A549 (cell line): Measurements from ENCODE around the gene EIF2B1. TPM values are rescaled to one million over a fixed set of nuclear protein-coding genes. Genes with fewer than 3 reads are reported as not detected.
"Not testable (repeated sequence)": the region's sequence is repeated elsewhere in the genome, so short reads cannot be mapped to it uniquely, and the experiment has no call there.

Source experiments
- ATAC-seq, 2 experiments: fragments of 200-7000 bp in 1 of 2; fragments of >200 bp in 1 of 2; cut with Nextera tagmentation in 1 of 2; cut with Tn5 transposase in 1 of 2; 3 replicates each; pipeline versions ENCODE4 v1.8.0 to v1.9.1; 2018 to 2020; ENCODE audit warnings: mild to moderate bottlenecking in 1 of 2, moderate library complexity in 1 of 2
- CTCF ChIA-PET: fragments of 300-600 bp; sonication (Branson Sonifier 250); formaldehyde crosslinking; extraction: SDS; loops from one replicate; lab custom pipeline; 2021; ENCODE audit warnings: antibody characterized with exemption, inconsistent platforms; lab: Yijun Ruan, JAX
- POLR2A ChIA-PET: fragments of 350-600 bp; formaldehyde crosslinking; extraction: SDS; loops from one replicate; lab custom pipeline; 2021; ENCODE audit warnings: antibody characterized with exemption, inconsistent platforms; lab: Yijun Ruan, JAX
- DNase-seq, 2 experiments: peaks; one replicate each; pipeline versions ENCODE4 v3.0.0 to v3.0.0-alpha.2; 2011 to 2016; ENCODE audit warnings: low read depth in 1 of 2, low spot score in 1 of 2
- FAIRE-seq: peaks from 2 replicates; lab custom pipeline; 2011; peaks lifted over from hg19 to GRCh38; lab: Jason Lieb, UNC
- H3K27ac ChIP-seq, 2 experiments: fragments of >200 bp; sonication (Bioruptor Twin); formaldehyde crosslinking; 3 replicates each; pipeline ENCODE4 v1.5.1; 2016 to 2017
- H3K4me1 ChIP-seq: fragments of >200 bp; sonication (Bioruptor Twin); formaldehyde crosslinking; 3 replicates; pipeline ENCODE4 v1.6.1; 2016
- H3K4me2 ChIP-seq: fragments of >200 bp; sonication (Bioruptor Twin); formaldehyde crosslinking; 3 replicates; pipeline ENCODE4 v1.6.1; 2016
- H3K4me3 ChIP-seq: fragments of >200 bp; sonication (Bioruptor Twin); formaldehyde crosslinking; 3 replicates; pipeline ENCODE4 v1.5.1; 2016
- H3K9me3 ChIP-seq: fragments of >200 bp; sonication (Bioruptor Twin); formaldehyde crosslinking; 3 replicates; pipeline ENCODE4 v1.6.1; 2016
- BHLHE40 ChIP-seq: IDR thresholded peaks from 2 replicates; pipeline ENCODE4 v1.6.1; 2012; ENCODE audit warnings: low read depth, low read length, inconsistent platforms
- CBX8 ChIP-seq: fragments of 200-600 bp; sonication (generic); IDR thresholded peaks from 2 replicates; pipeline ENCODE4 v1.6.1; 2016
- CEBPB ChIP-seq, 2 experiments: fragments of >200 bp in 1 of 2; sonication (Bioruptor Twin) in 1 of 2; formaldehyde crosslinking in 1 of 2; IDR thresholded peaks; 2 replicates each; pipeline ENCODE4 v1.6.1; 2012 to 2016
- CHD2 ChIP-seq: fragments of 150-350 bp; IDR thresholded peaks from 2 replicates; pipeline ENCODE4 v1.6.1; 2014; ENCODE audit warnings: low read length; ENCODE audit not compliant: partially characterized antibody
- EHF ChIP-seq: fragments of 250-450 bp; sonication (Bioruptor Pico); IDR thresholded peaks from 2 replicates; pipeline ENCODE4 v1.5.0; 2020; ENCODE audit warnings: mild to moderate bottlenecking
- HOXB13 ChIP-seq: fragments of 250-450 bp; sonication (Bioruptor Pico); IDR thresholded peaks from 2 replicates; pipeline ENCODE4 v1.5.0; 2020; ENCODE audit warnings: low read depth, mild to moderate bottlenecking, moderate library complexity
- HOXB5 ChIP-seq: fragments of 250-450 bp; sonication (Bioruptor Pico); IDR thresholded peaks from 2 replicates; pipeline ENCODE4 v1.5.0; 2020; ENCODE audit warnings: mild to moderate bottlenecking, moderate library complexity
- JUN ChIP-seq, 2 experiments: fragments of >200 bp; sonication (Bioruptor Twin); formaldehyde crosslinking; IDR thresholded peaks; 2 replicates in 1 of 2; 3 replicates in 1 of 2; pipeline ENCODE4 v1.6.1; 2016 to 2017
- MAZ ChIP-seq: fragments of 150-350 bp; IDR thresholded peaks from 2 replicates; pipeline ENCODE4 v1.6.1; 2014; ENCODE audit warnings: antibody characterized with exemption, low read depth, low read length, borderline replicate concordance
- NR3C1 ChIP-seq: fragments of >200 bp; sonication (Bioruptor Twin); formaldehyde crosslinking; IDR thresholded peaks from 3 replicates; pipeline ENCODE4 v1.6.1; 2017
- POLR2AphosphoS2 ChIP-seq: conservative IDR thresholded peaks from 2 replicates; pipeline ENCODE4 v1.6.1; 2012; ENCODE audit warnings: low read length, improper control_type of control experiment, inconsistent platforms
- RAD21 ChIP-seq, 2 experiments: fragments of >200 bp in 1 of 2; sonication (Bioruptor Twin) in 1 of 2; formaldehyde crosslinking in 1 of 2; IDR thresholded peaks in 1 of 2; conservative IDR thresholded peaks in 1 of 2; 2 replicates in 1 of 2; 3 replicates in 1 of 2; pipeline ENCODE4 v1.6.1; 2012 to 2018; ENCODE audit warnings: inconsistent platforms in 1 of 2
- RFX5 ChIP-seq: fragments of 450-650 bp; IDR thresholded peaks from 2 replicates; pipeline ENCODE4 v1.7.1; 2014; ENCODE audit warnings: antibody characterized with exemption, mild to moderate bottlenecking, moderate library complexity
- SREBF2 ChIP-seq: fragments of 450-650 bp; IDR thresholded peaks from 2 replicates; pipeline ENCODE4 v1.6.1; 2014; ENCODE audit warnings: mild to moderate bottlenecking, moderate library complexity
- TFCP2L1 ChIP-seq: fragments of 250-450 bp; sonication (Bioruptor Pico); IDR thresholded peaks from 2 replicates; pipeline ENCODE4 v1.5.0; 2021; ENCODE audit warnings: mild to moderate bottlenecking
- TP53 ChIP-seq: fragments of 250-450 bp; sonication (Bioruptor Pico); IDR thresholded peaks from 2 replicates; pipeline ENCODE4 v1.5.0; 2021; ENCODE audit warnings: mild to moderate bottlenecking, moderate library complexity
- ZNF302 ChIP-seq: fragments of 250-450 bp; sonication (Bioruptor Pico); IDR thresholded peaks from 2 replicates; pipeline ENCODE4 v1.9.0; 2021; ENCODE audit warnings: inconsistent platforms, mild to moderate bottlenecking, moderate library complexity
- WGBS: methylation state at CpG from one replicate; pipeline ENCODE4 v1.1.6; 2017; ENCODE audit errors: missing lambda C conversion rate; 5-methylcytosine and 5-hydroxymethylcytosine counted together
- polyA plus RNA-seq, 4 experiments: library from polyadenylated mRNA; depleted of rRNA in 3 of 4; stranded (reverse); fragments of >200 nt; fragmentation: RNase III in 1 of 4; extraction: RNeasy Plus Mini Kit Qiagen cat#74134 plus additional on column Dnase treatment in 1 of 4; gene quantifications; 2 replicates in 3 of 4; 3 replicates in 1 of 4; pipeline ENCODE4 v1.2.3, GENCODE V29; 2011 to 2017
- TF ChIP-seq, protein P1 (sequence below): IDR thresholded peaks from 2 replicates; pipeline ENCODE4 v1.6.1; 2012
- TF ChIP-seq, protein P2 (sequence below): fragments of 250-450 bp; sonication (Bioruptor Pico); IDR thresholded peaks from 2 replicates; pipeline ENCODE4 v1.5.0; 2020; ENCODE audit warnings: low read depth, mild to moderate bottlenecking, moderate library complexity
- TF ChIP-seq, protein P3 (sequence below): fragments of 450-650 bp; IDR thresholded peaks from 2 replicates; pipeline ENCODE4 v1.6.1; 2014; ENCODE audit warnings: antibody characterized with exemption

Gene EIF2B1
- polyA plus RNA-seq, 2 of the 4 experiments (the other 2 are of a cell fraction) = 35.7 to 55.1 TPM

DNA sequence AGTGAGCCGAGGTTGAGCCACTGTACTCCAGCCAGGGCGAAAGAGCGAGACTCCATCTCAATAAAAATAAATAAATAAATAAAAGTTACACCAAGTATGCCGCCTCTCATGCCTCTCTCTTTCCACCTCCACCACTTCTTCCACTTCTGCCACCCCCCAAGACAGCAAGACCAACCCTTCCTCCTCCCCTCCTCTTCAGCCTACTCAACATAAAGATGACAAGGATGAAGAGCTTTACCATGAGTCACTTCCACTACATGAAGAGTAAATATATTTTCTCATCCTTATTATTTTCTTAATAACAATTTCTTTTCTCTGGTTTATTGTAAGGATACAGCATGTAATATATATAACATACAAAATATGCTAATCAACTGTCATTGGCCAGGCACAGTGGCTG lies 52.7 kb downstream of the EIF2B1 start:
- TF ChIP-seq, protein P1, sequence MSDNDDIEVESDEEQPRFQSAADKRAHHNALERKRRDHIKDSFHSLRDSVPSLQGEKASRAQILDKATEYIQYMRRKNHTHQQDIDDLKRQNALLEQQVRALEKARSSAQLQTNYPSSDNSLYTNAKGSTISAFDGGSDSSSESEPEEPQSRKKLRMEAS = no peak
- no peak for TF ChIP-seq ZNF302 (CRISPR knock-in tag)
- TF ChIP-seq JUN (IDR thresholded peaks at IDR 0.05) = no peak
- TF ChIP-seq HOXB13 (CRISPR knock-in tag) = no peak
- CTCF ChIA-PET = interaction anchor here (0.6 to 2.2 kb wide), 5 partner anchors 13 to 196 kb away, joined by 3 to 10 read pairs (median 3); no protein-coding TSS in a partner anchor
- Histone ChIP-seq H3K4me3 (no peak overlapping the region), H3K27ac (no peak overlapping the region), H3K9me3 (no peaks in the 10 kb centered on the region), H3K4me2 (no peak overlapping the region), H3K4me1 (peaks cover 12% of the 10 kb centered on the region)
- WGBS = 96% methylated on average over 4 of the region's 4 CpGs
- FAIRE-seq (no peak), ATAC-seq (no peak), DNase-seq (no peak)
- POLR2A ChIA-PET = no interaction called here

DNA sequence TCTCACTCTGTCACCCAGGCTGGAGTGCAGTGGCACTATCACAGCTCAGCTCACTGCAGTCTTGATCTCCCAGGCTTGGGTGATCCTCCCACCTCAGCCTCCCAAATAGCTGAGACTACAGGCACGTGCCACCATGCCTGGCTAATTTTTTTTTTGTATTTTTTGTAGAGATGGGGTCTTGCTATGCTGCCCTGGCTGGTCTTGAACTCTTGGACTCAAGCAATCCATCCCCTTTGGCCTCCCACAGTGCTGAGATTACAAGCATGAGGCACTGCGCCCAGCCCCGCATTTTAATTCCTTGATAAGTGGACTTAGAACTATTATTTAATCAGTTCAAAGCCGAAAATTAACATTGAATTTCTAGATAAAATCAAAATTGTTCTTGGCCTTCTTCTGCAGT lies 54.7 kb downstream of the EIF2B1 start:
- 93% methylated on average over 4 of the region's 4 CpGs for WGBS
- H3K4me3 ChIP-seq, H3K4me2 ChIP-seq, H3K9me3 ChIP-seq, H3K27ac ChIP-seq, FAIRE-seq, ATAC-seq, DNase-seq, H3K4me1 ChIP-seq, POLR2A ChIA-PET: not testable (repeated sequence)
- CTCF ChIA-PET = interaction anchor here (0.7 to 1.0 kb wide), 3 partner anchors 8 to 44 kb away, joined by 3 read pairs; no protein-coding TSS in a partner anchor

DNA sequence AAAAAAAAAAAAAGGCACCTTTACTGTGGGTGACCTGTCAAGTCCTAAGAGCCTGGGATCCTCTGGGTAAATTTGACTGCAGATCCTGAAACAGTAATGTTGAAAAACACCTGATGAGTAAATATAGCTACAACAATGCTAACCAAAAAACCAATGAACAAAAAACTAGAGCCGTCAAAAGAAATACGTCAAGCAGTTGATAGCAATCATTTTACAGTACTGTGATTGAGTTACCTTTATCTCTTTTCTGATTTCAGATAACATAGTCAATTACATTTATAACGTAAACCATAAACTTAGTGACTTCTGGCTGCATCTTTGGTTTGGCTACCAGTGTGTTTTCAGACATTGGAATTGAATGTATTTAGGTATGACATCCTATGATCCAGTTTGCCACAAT lies 55.2 kb downstream of the EIF2B1 start:
- ChIA-PET CTCF (interaction anchor here (0.7 to 1.0 kb wide), 2 partner anchors 9 to 43 kb away, joined by 3 read pairs; no protein-coding TSS in a partner anchor), POLR2A (no interaction called here)
- ATAC-seq (no peak), FAIRE-seq (no peak), DNase-seq (no peak)
- Histone ChIP-seq H3K9me3 (no peaks in the 10 kb centered on the region), H3K27ac (no peak overlapping the region), H3K4me2 (no peak overlapping the region), H3K4me1 (peaks cover 7% of the 10 kb centered on the region), H3K4me3 (no peak overlapping the region)
- 90% methylated on average over 3 of the region's 3 CpGs for WGBS
- no peak for TF ChIP-seq BHLHE40
- TF ChIP-seq RAD21 (conservative IDR thresholded peaks at IDR 0.05 in 1 of 2, IDR thresholded peaks at IDR 0.05 in 1 of 2) = no peak
- no peak for TF ChIP-seq HOXB5 (CRISPR knock-in tag)
- no peak for TF ChIP-seq CBX8
- TF ChIP-seq, protein P2, sequence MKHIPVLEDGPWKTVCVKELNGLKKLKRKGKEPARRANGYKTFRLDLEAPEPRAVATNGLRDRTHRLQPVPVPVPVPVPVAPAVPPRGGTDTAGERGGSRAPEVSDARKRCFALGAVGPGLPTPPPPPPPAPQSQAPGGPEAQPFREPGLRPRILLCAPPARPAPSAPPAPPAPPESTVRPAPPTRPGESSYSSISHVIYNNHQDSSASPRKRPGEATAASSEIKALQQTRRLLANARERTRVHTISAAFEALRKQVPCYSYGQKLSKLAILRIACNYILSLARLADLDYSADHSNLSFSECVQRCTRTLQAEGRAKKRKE (CRISPR knock-in tag) = no peak
- TF ChIP-seq NR3C1 = no peak
- no peak for TF ChIP-seq EHF (CRISPR knock-in tag)
- TF ChIP-seq, protein P3, sequence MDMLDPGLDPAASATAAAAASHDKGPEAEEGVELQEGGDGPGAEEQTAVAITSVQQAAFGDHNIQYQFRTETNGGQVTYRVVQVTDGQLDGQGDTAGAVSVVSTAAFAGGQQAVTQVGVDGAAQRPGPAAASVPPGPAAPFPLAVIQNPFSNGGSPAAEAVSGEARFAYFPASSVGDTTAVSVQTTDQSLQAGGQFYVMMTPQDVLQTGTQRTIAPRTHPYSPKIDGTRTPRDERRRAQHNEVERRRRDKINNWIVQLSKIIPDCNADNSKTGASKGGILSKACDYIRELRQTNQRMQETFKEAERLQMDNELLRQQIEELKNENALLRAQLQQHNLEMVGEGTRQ = no peak
- TF ChIP-seq TP53 (CRISPR knock-in tag) = no peak
- no peak for TF ChIP-seq SREBF2
- no peak for TF ChIP-seq RFX5

DNA sequence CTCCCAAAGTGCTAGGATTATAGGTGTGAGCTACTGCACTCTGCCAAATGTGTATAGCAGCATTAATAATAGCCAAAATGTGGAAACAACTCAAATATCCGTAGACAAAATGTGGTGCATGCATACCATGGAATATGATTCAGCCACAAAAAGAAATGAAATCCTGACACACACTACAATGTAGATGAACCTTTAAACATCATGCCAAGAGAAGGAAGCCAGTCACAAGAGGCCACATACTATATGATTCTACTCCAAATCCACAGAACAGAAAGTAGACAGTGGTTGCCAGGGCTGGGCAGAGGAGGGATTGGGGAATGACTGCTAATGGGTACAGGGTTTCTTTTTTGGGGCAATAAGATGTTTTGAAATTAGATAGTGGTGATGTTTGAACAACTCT lies 56.9 kb downstream of the EIF2B1 start:
- no peak overlapping the region for H3K4me2 ChIP-seq
- no peaks in the 10 kb centered on the region for H3K9me3 ChIP-seq
- ATAC-seq (no peak), DNase-seq (no peak)
- no peaks in the 10 kb centered on the region for H3K4me1 ChIP-seq
- POLR2A ChIA-PET = no interaction called here
- TF ChIP-seq MAZ (no peak), TFCP2L1 (CRISPR knock-in tag) (no peak), CEBPB (IDR thresholded peaks at IDR 0.05) (no peak), HOXB13 (CRISPR knock-in tag) (no peak), POLR2AphosphoS2 (no peak), HOXB5 (CRISPR knock-in tag) (no peak), CHD2 (no peak)
- TF ChIP-seq, all 56 proteins: peak for 0
- no peak for FAIRE-seq
- WGBS = 87% methylated on average over 1 of the region's 1 CpG
- CTCF ChIA-PET = no interaction called here
- no peak overlapping the region for H3K27ac ChIP-seq
- H3K4me3 ChIP-seq = no peak overlapping the region
